GM12874 (cell line): ENCODE data around the gene POLR2B.

Experiments
- CTCF ChIP-seq: IDR thresholded peaks from 2 replicates; pipeline ENCODE4 v1.5.1; 2011; ENCODE audit warnings: low read depth, mild to moderate bottlenecking, control low read depth, low read length, moderate library complexity; ENCODE audit not compliant: insufficient read depth

Gene POLR2B

GRCh38 chr4:57055886-57056285 lies 77.2 kb downstream of the POLR2B start:
- TF ChIP-seq CTCF, result no peak

GRCh38 chr4:57059890-57060716 lies 81.4 kb downstream of the POLR2B start:
- no peak for TF ChIP-seq CTCF

GRCh38 chr4:57061395-57061794 lies 82.7 kb downstream of the POLR2B start:
- no peak for TF ChIP-seq CTCF

- no peak for TF ChIP-seq CTCF
These were observed 84.8 kb downstream of the POLR2B start for GRCh38 chr4:57063518-57063917.

- TF ChIP-seq CTCF, result no peak
These were observed 85.4 kb downstream of the POLR2B start for GRCh38 chr4:57064120-57064519.

- no peak for TF ChIP-seq CTCF
These were observed 86.4 kb downstream of the POLR2B start for GRCh38 chr4:57064811-57065711.

- TF ChIP-seq CTCF, result no peak
These were observed 87.2 kb downstream of the POLR2B start for GRCh38 chr4:57065730-57066482.
